K562 (cell line): Measurements from ENCODE around the gene EDRF1. TPM values are rescaled to one million over a fixed set of nuclear protein-coding genes. Genes with fewer than 3 reads are reported as not detected.

Experiments
- ATAC-seq: fragments of 200-7000 bp; cut with Tn5 transposase; 3 replicates; pipeline ENCODE4 v1.9.1; 2020; ENCODE audit warnings: moderate library complexity
- BruUV-seq: library from RNA; stranded (reverse); fragments of 400-500 nt; replicated peaks from 2 replicates; lab custom pipeline; 2021; lab: Mats Ljungman, UMichigan
- CTCF ChIA-PET: fragments of 300-600 bp; formaldehyde crosslinking; extraction: SDS; loops from one replicate; lab custom pipeline; 2021; ENCODE audit warnings: low intra/inter-chr PET ratio; lab: Yijun Ruan, JAX
- POLR2A ChIA-PET: fragments of 300-600, 350-650 bp; sonication (Branson Sonifier 250); formaldehyde crosslinking; extraction: SDS; loops from one replicate; lab custom pipeline; 2021; ENCODE audit warnings: antibody characterized with exemption, inconsistent platforms; lab: Yijun Ruan, JAX
- DNase-seq, 4 experiments: peaks; one replicate each; pipeline versions ENCODE4 v3.0.0 to v3.0.0-alpha.2; 2011 to 2018; ENCODE audit warnings: low spot score in 3 of 4, mixed read lengths in 3 of 4; ENCODE audit errors: extremely low read depth in 1 of 4
- FAIRE-seq: peaks from 2 replicates; lab custom pipeline; 2011; peaks lifted over from hg19 to GRCh38; lab: Jason Lieb, UNC
- H2AFZ ChIP-seq: 2 replicates; pipeline ENCODE4 v1.6.0; 2011; ENCODE audit warnings: low read depth, low read length, control low read depth, inconsistent platforms
- H3K27ac ChIP-seq: fragments of 200-600 bp; 3 replicates; pipeline ENCODE4 v1.8.0; 2011; ENCODE audit warnings: low read depth, mild to moderate bottlenecking, control low read depth, inconsistent platforms, low read length, moderate library complexity, mixed read lengths; ENCODE audit errors: extremely low read depth
- H3K27me3 ChIP-seq, 2 experiments: fragments of 300-600 bp in 1 of 2; 2 replicates in 1 of 2; 3 replicates in 1 of 2; pipeline versions ENCODE4 v1.6.0 to v1.8.0; 2011; ENCODE audit warnings: inconsistent platforms in 2 of 2, low read length in 2 of 2, mild to moderate bottlenecking in 1 of 2, mixed read lengths in 1 of 2, moderate library complexity in 1 of 2; ENCODE audit not compliant: control insufficient read depth in 2 of 2, insufficient read depth in 2 of 2
- H3K36me3 ChIP-seq: fragments of 300-600 bp; 3 replicates; pipeline ENCODE4 v1.8.0; 2011; ENCODE audit warnings: mild to moderate bottlenecking, low read length, inconsistent platforms; ENCODE audit not compliant: control insufficient read depth, insufficient read depth
- H3K4me1 ChIP-seq, 2 experiments: fragments of 200-600 bp in 1 of 2; replicated peaks in 1 of 2; 2 replicates in 1 of 2; 3 replicates in 1 of 2; pipeline versions ENCODE4 v1.5.1 to v1.8.0; 2011; ENCODE audit warnings: inconsistent platforms in 2 of 2, low read length in 2 of 2, mild to moderate bottlenecking in 1 of 2, mixed read lengths in 1 of 2, moderate library complexity in 1 of 2; ENCODE audit not compliant: control insufficient read depth in 2 of 2, insufficient read depth in 2 of 2
- H3K4me2 ChIP-seq: 2 replicates; pipeline ENCODE4 v1.6.1; 2011; ENCODE audit warnings: low read length, control low read depth, inconsistent platforms, mixed read lengths; ENCODE audit not compliant: insufficient read depth
- H3K4me3 ChIP-seq: fragments of 200-600 bp; sonication (generic), shearing (Covaris generic); 2 replicates; pipeline ENCODE4 v1.5.1; 2016; ENCODE audit warnings: control low read depth, inconsistent platforms
- H3K79me2 ChIP-seq: fragments of 200-600 bp; 3 replicates; pipeline ENCODE4 v1.8.0; 2011; ENCODE audit warnings: low read length, inconsistent platforms; ENCODE audit not compliant: control insufficient read depth, insufficient read depth
- H3K9ac ChIP-seq, 2 experiments: 2 replicates each; pipeline versions ENCODE4 v1.6.0 to v1.6.1; 2011; ENCODE audit warnings: low read depth in 2 of 2, low read length in 2 of 2, control low read depth in 1 of 2, inconsistent platforms in 1 of 2, mild to moderate bottlenecking in 1 of 2, mixed read lengths in 1 of 2; ENCODE audit not compliant: insufficient read depth in 1 of 2
- H3K9me1 ChIP-seq: one replicate; pipeline ENCODE4 v1.6.0; 2011; ENCODE audit warnings: inconsistent platforms, mild to moderate bottlenecking, low read length, moderate library complexity; ENCODE audit not compliant: control insufficient read depth, insufficient read depth
- H3K9me3 ChIP-seq: replicated peaks from 2 replicates; pipeline ENCODE4 v1.5.1; 2011; ENCODE audit warnings: low read depth, low read length, inconsistent platforms; ENCODE audit not compliant: control insufficient read depth, insufficient read depth
- H4K20me1 ChIP-seq: replicated peaks from 2 replicates; pipeline ENCODE4 v1.6.1; 2011; ENCODE audit warnings: low read length, inconsistent platforms, mixed read lengths; ENCODE audit not compliant: control insufficient read depth, insufficient read depth
- KLF6 ChIP-seq: fragments of 250-450 bp; sonication (Bioruptor Pico); IDR thresholded peaks from 2 replicates; pipeline ENCODE4 v1.4.0; 2020; ENCODE audit warnings: mild to moderate bottlenecking, moderate library complexity, borderline replicate concordance
- MEF2A ChIP-seq: IDR thresholded peaks from 2 replicates; pipeline ENCODE4 v1.6.1; 2011; ENCODE audit warnings: low read depth, mild to moderate bottlenecking, low read length, moderate library complexity; ENCODE audit not compliant: control insufficient read depth
- NFIC ChIP-seq: fragments of 450-650 bp; IDR thresholded peaks from 2 replicates; pipeline ENCODE4 v1.6.1; 2017; ENCODE audit warnings: mild to moderate bottlenecking, inconsistent platforms
- RFX1 ChIP-seq: fragments of 450-650 bp; IDR thresholded peaks from 2 replicates; pipeline ENCODE4 v1.6.1; 2016; ENCODE audit warnings: mild to moderate bottlenecking, moderate library complexity
- WGBS: fragments of 100-300 bp; shearing (Covaris generic); methylation state at CpG from one replicate; pipeline ENCODE4 v1.1.6; 2016; ENCODE audit warnings: low coverage, mixed read lengths; ENCODE audit not compliant: insufficient coverage; ENCODE audit errors: missing lambda C conversion rate; 5-methylcytosine and 5-hydroxymethylcytosine counted together
- in situ Hi-C: fragments of 300-500 bp; cut with MboI; formaldehyde crosslinking; loops from 4 replicates; pipeline ENCODE4 v1.15.0; 2018; ENCODE audit warnings: inconsistent platforms, mixed read lengths
- intact Hi-C: fragments of 100-400 bp; cut with micrococcal nuclease; formaldehyde crosslinking; loops from 2 replicates; pipeline ENCODE4 v1.14.2; 2022
- polyA plus RNA-seq, 8 experiments: library from polyadenylated mRNA; depleted of rRNA in 4 of 8; stranded (reverse) in 5 of 8; unstranded in 3 of 8; fragments of >200 nt; fragmentation: Nextera tagmentation in 2 of 8; fragmentation: Illumina TruSeq in 1 of 8; extraction: Ambion mirVana in 2 of 8; extraction: Trizol in 1 of 8; gene quantifications; 2 replicates each; pipeline versions ENCODE4 v1.2.1 to v1.2.3, GENCODE V29; 2011 to 2014; ENCODE audit warnings: inconsistent platforms in 1 of 8, missing spikeins in 1 of 8
- total RNA-seq, 7 experiments: library from RNA; depleted of rRNA in 6 of 7; stranded (reverse); fragments of >200 nt in 6 of 7; fragmentation: Illumina TruSeq in 2 of 7; extraction: Trizol in 2 of 7; gene quantifications; 2 replicates each; pipeline versions ENCODE4 v1.2.1 to v1.2.3, GENCODE V29; 2011 to 2021; ENCODE audit warnings: low replicate concordance in 1 of 7

EDRF1 gene
- total and polyA plus RNA-seq, 9 of the 15 experiments (the other 6 are each of a cell fraction or from before 2014, with no cell fraction given): 7.6 to 26.0 (median 18.6) TPM

DNA sequence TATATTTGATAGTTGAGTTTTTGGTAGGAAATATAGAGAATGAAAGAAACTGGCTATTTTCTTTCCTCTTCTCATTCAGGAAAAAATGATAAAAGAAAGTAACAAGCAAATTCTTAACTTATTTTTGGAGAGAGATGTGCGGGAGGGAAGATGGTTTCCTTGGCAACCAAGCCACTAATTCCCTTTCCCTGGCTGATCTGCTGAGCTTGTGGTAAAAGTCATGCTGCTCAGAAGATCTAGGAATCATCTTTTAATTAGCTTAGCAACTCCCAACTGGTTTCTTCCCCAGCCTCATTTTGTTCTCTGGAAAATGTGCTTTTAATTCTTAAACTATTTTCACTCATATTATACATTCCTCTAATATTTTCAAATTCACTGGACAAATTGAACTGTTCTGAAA lies 91.7 kb downstream of the EDRF1 start:
- Histone ChIP-seq H3K9ac (no peak overlapping the region), H3K9me3 (no peaks in the 10 kb centered on the region), H3K27me3 (no peaks in the 10 kb centered on the region), H3K4me3 (no peak overlapping the region), H3K27ac (no peak overlapping the region), H3K9me1 (no peaks in the 10 kb centered on the region), H4K20me1 (no peaks in the 10 kb centered on the region), H3K79me2 (peaks cover 34% of the 10 kb centered on the region), H3K4me1 (peaks cover 0 to 25% of the 10 kb centered on the region in 2 experiments; a peak in 4 of 5 replicates), H2AFZ (no peak overlapping the region), H3K36me3 (peaks cover 43% of the 10 kb centered on the region), H3K4me2 (no peak overlapping the region)
- ChIA-PET POLR2A (no interaction called here), CTCF (no interaction called here)
- intact Hi-C loops (no loop called here), in situ Hi-C loops (no loop called here)
- ATAC-seq (no peak), FAIRE-seq (peak; percentile 23), DNase-seq (no peak)
- WGBS: 75% methylated on average over 1 of the region's 1 CpG
- TF ChIP-seq RFX1 (peak; percentile 55; the same call in 1 of the 2 replicates), KLF6 (CRISPR knock-in tag) (no peak)
- no TSS peak for BruUV-seq

GRCh38 chr10:125812128-125812750 lies 92.7 kb downstream of the EDRF1 start:
- H3K4me2 ChIP-seq: no peak overlapping the region
- TF ChIP-seq MEF2A (no peak), NFIC (0 out of 2 replicates have a peak, but pooled peaks have one; percentile 7)
- no peak for ATAC-seq
- peak; percentile 59 for FAIRE-seq
- no peak overlapping the region for H2AFZ ChIP-seq
- no peaks in the 10 kb centered on the region for H3K27me3 ChIP-seq
- POLR2A ChIA-PET: no interaction called here
- intact Hi-C loops (no loop called here), in situ Hi-C loops (no loop called here)
- H3K9me3 ChIP-seq: no peaks in the 10 kb centered on the region
- no peak overlapping the region for H3K9ac ChIP-seq
- peaks cover 41% of the 10 kb centered on the region for H3K36me3 ChIP-seq
- no TSS peak for BruUV-seq
- CTCF ChIA-PET: no interaction called here
- H3K4me1 ChIP-seq: peaks cover 0 to 27% of the 10 kb centered on the region in 2 experiments; a peak in 4 of 5 replicates
- H4K20me1 ChIP-seq: no peaks in the 10 kb centered on the region
- no peak overlapping the region for H3K4me3 ChIP-seq
- peaks cover 38% of the 10 kb centered on the region for H3K79me2 ChIP-seq
- DNase-seq: no peak
- H3K27ac ChIP-seq: no peak overlapping the region
- H3K9me1 ChIP-seq: no peaks in the 10 kb centered on the region
- WGBS: 57% methylated on average over 1 of the region's 1 CpG

Other genes with a start within 250 kb of the EDRF1 start
- not detected in 2 replicates for gene TEX36, start 36.5 kb upstream of the EDRF1 start, total RNA-seq (2014; rRNA removed)
- gene TEX36, start 36.5 kb upstream of the EDRF1 start, total RNA-seq (2014; rRNA removed; fragmentation: Illumina TruSeq; extraction: Trizol): not detected in 2 replicates
- gene TEX36, start 36.5 kb upstream of the EDRF1 start, total RNA-seq (2015; rRNA removed; fragmentation: Illumina TruSeq; extraction: Trizol): not detected in 2 replicates
- gene TEX36, start 36.5 kb upstream of the EDRF1 start, total RNA-seq (2021): not detected in 2 replicates
- not detected in 2 replicates for gene TEX36, start 36.5 kb upstream of the EDRF1 start, polyA plus RNA-seq (2011; rRNA removed)
- gene TEX36, start 36.5 kb upstream of the EDRF1 start, polyA plus RNA-seq (2014; fragmentation: Illumina TruSeq; extraction: Trizol): 0.15 TPM in 1 of 2 replicates, not detected in the other
- under 1 TPM in 1 of 2 experiments, not detected in 1; 0.10 TPM for gene TEX36, start 36.5 kb upstream of the EDRF1 start, polyA plus RNA-seq (2014; fragmentation: Nextera tagmentation; extraction: Ambion mirVana)
- gene TEX36, start 36.5 kb upstream of the EDRF1 start, polyA plus RNA-seq (2014; rRNA removed): 0.82 TPM in 1 of 2 replicates, not detected in the other
- gene MMP21, start 56.1 kb downstream of the EDRF1 start, total RNA-seq (2014; rRNA removed): not detected in 2 replicates
- not detected in 2 replicates for gene MMP21, start 56.1 kb downstream of the EDRF1 start, total RNA-seq (2014; rRNA removed; fragmentation: Illumina TruSeq; extraction: Trizol)
- not detected in 2 replicates for gene MMP21, start 56.1 kb downstream of the EDRF1 start, total RNA-seq (2015; rRNA removed; fragmentation: Illumina TruSeq; extraction: Trizol)
- not detected in 2 replicates for gene MMP21, start 56.1 kb downstream of the EDRF1 start, total RNA-seq (2021)
- not detected in 2 replicates for gene MMP21, start 56.1 kb downstream of the EDRF1 start, polyA plus RNA-seq (2011; rRNA removed)
- gene MMP21, start 56.1 kb downstream of the EDRF1 start, polyA plus RNA-seq (2014; fragmentation: Illumina TruSeq; extraction: Trizol): not detected in 2 replicates
- gene MMP21, start 56.1 kb downstream of the EDRF1 start, polyA plus RNA-seq (2014; fragmentation: Nextera tagmentation; extraction: Ambion mirVana): not detected
- not detected in 2 replicates for gene MMP21, start 56.1 kb downstream of the EDRF1 start, polyA plus RNA-seq (2014; rRNA removed)
- gene UROS, start 103.5 kb downstream of the EDRF1 start, total RNA-seq (2014; rRNA removed): 31.3 and 32.3 TPM in 2 replicates
- gene UROS, start 103.5 kb downstream of the EDRF1 start, total RNA-seq (2014; rRNA removed; fragmentation: Illumina TruSeq; extraction: Trizol): 34.6 and 38.2 TPM in 2 replicates
- 21.5 and 22.2 TPM in 2 replicates for gene UROS, start 103.5 kb downstream of the EDRF1 start, total RNA-seq (2015; rRNA removed; fragmentation: Illumina TruSeq; extraction: Trizol)
- 31.9 and 32.8 TPM in 2 replicates for gene UROS, start 103.5 kb downstream of the EDRF1 start, total RNA-seq (2021)
- 28.8 and 39.1 TPM in 2 replicates for gene UROS, start 103.5 kb downstream of the EDRF1 start, polyA plus RNA-seq (2011; rRNA removed)
- 32.1 and 34.6 TPM in 2 replicates for gene UROS, start 103.5 kb downstream of the EDRF1 start, polyA plus RNA-seq (2014; fragmentation: Illumina TruSeq; extraction: Trizol)
- 1 to 10 TPM; 6.4 to 9.6 TPM for gene UROS, start 103.5 kb downstream of the EDRF1 start, polyA plus RNA-seq (2014; fragmentation: Nextera tagmentation; extraction: Ambion mirVana)
- 32.8 and 34.5 TPM in 2 replicates for gene UROS, start 103.5 kb downstream of the EDRF1 start, polyA plus RNA-seq (2014; rRNA removed)
- 95.1 and 113 TPM in 2 replicates for gene BCCIP, start 103.8 kb downstream of the EDRF1 start, total RNA-seq (2014; rRNA removed)
- 163 and 182 TPM in 2 replicates for gene BCCIP, start 103.8 kb downstream of the EDRF1 start, total RNA-seq (2014; rRNA removed; fragmentation: Illumina TruSeq; extraction: Trizol)
- gene BCCIP, start 103.8 kb downstream of the EDRF1 start, total RNA-seq (2015; rRNA removed; fragmentation: Illumina TruSeq; extraction: Trizol): 126 and 145 TPM in 2 replicates
- 118 TPM in 2 replicates for gene BCCIP, start 103.8 kb downstream of the EDRF1 start, total RNA-seq (2021)
- gene BCCIP, start 103.8 kb downstream of the EDRF1 start, polyA plus RNA-seq (2011; rRNA removed): 84.5 and 134 TPM in 2 replicates
- gene BCCIP, start 103.8 kb downstream of the EDRF1 start, polyA plus RNA-seq (2014; fragmentation: Illumina TruSeq; extraction: Trizol): 151 and 183 TPM in 2 replicates
- 100 to 1,000 TPM; 169 to 204 TPM for gene BCCIP, start 103.8 kb downstream of the EDRF1 start, polyA plus RNA-seq (2014; fragmentation: Nextera tagmentation; extraction: Ambion mirVana)
- 146 and 176 TPM in 2 replicates for gene BCCIP, start 103.8 kb downstream of the EDRF1 start, polyA plus RNA-seq (2014; rRNA removed)
- gene DHX32, start 161.6 kb downstream of the EDRF1 start, total RNA-seq (2014; rRNA removed): 14.8 and 15.8 TPM in 2 replicates
- 20.5 and 22.6 TPM in 2 replicates for gene DHX32, start 161.6 kb downstream of the EDRF1 start, total RNA-seq (2014; rRNA removed; fragmentation: Illumina TruSeq; extraction: Trizol)
- gene DHX32, start 161.6 kb downstream of the EDRF1 start, total RNA-seq (2015; rRNA removed; fragmentation: Illumina TruSeq; extraction: Trizol): 16.5 and 17.5 TPM in 2 replicates
- 20.2 and 21.7 TPM in 2 replicates for gene DHX32, start 161.6 kb downstream of the EDRF1 start, total RNA-seq (2021)
- gene DHX32, start 161.6 kb downstream of the EDRF1 start, polyA plus RNA-seq (2011; rRNA removed): 12.6 and 23.5 TPM in 2 replicates
- 15.6 and 16.0 TPM in 2 replicates for gene DHX32, start 161.6 kb downstream of the EDRF1 start, polyA plus RNA-seq (2014; fragmentation: Illumina TruSeq; extraction: Trizol)
- 1 to 10 TPM; 5.8 to 6.2 TPM for gene DHX32, start 161.6 kb downstream of the EDRF1 start, polyA plus RNA-seq (2014; fragmentation: Nextera tagmentation; extraction: Ambion mirVana)
- 12.9 and 18.0 TPM in 2 replicates for gene DHX32, start 161.6 kb downstream of the EDRF1 start, polyA plus RNA-seq (2014; rRNA removed)
- gene FANK1, start 176.9 kb downstream of the EDRF1 start, total RNA-seq (2014; rRNA removed): 0.18 and 0.29 TPM in 2 replicates
- 0.38 and 0.55 TPM in 2 replicates for gene FANK1, start 176.9 kb downstream of the EDRF1 start, total RNA-seq (2014; rRNA removed; fragmentation: Illumina TruSeq; extraction: Trizol)
- gene FANK1, start 176.9 kb downstream of the EDRF1 start, total RNA-seq (2015; rRNA removed; fragmentation: Illumina TruSeq; extraction: Trizol): 0.41 and 0.87 TPM in 2 replicates
- 0.22 and 0.51 TPM in 2 replicates for gene FANK1, start 176.9 kb downstream of the EDRF1 start, total RNA-seq (2021)
- gene FANK1, start 176.9 kb downstream of the EDRF1 start, polyA plus RNA-seq (2011; rRNA removed): 0.74 and 0.93 TPM in 2 replicates
- 0.35 and 0.48 TPM in 2 replicates for gene FANK1, start 176.9 kb downstream of the EDRF1 start, polyA plus RNA-seq (2014; fragmentation: Illumina TruSeq; extraction: Trizol)
- gene FANK1, start 176.9 kb downstream of the EDRF1 start, polyA plus RNA-seq (2014; fragmentation: Nextera tagmentation; extraction: Ambion mirVana): under 1 TPM in 1 of 2 experiments, not detected in 1; 0.11 TPM
- gene FANK1, start 176.9 kb downstream of the EDRF1 start, polyA plus RNA-seq (2014; rRNA removed): 0.86 and 2.3 TPM in 2 replicates